ENCODE measurements around the gene AQP1. TPM values are rescaled to one million over a fixed set of nuclear protein-coding genes. Genes with fewer than 3 reads are reported as not detected.

The AQP1 gene
- total RNA-seq, 1 donor from 2014 or later, result 18.0 TPM

DNA sequence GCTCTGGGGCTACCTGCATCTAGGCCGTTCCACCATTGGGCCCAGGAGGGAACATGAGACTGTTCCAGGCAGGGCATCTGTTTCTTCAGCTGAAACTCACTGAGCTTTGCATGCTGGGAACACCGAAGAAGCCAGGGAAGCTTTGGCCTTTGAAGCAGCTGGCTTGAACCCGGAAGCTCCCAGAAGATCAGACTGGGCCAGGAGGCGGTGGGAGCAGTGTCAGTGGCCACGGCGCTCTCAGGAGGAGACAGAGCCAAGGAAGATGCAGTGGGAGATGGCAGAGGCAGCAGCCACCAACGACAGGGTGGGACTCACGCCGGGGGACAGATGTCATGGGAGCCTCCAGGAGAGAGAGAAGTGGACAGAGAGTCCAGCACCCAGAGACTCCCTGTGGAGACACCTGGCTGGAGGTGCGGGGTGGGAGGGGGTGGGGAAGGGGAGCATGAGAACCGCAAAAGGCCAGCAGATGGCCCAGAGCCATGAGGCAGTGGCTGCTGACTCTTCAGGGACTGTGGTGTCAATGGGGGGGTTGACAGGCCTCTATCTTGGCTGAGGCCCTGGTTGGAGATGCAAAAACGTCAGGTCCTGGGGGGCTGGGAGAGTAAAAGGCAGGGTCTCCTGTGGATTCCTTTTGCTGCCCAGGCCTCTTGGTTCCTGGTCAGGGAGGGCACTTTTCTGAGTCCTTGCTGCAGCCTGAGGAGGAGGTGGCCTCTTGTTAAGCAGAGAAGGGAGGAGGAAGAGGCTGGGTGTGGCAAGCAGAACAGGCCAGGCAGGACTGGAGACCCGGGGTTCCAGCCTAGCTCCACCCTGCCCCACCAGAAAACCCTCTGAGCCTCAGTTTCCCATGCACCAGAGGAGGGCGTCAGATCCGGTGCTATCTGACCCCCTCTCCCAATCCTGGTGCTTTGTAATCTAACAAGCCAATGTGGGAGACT is 6.3 kb upstream of the AQP1 start:
- H3K27ac Mint-ChIP-seq (ENCODE audit: unreplicated experiment), result no peak overlapping the region
- DNase-seq (ENCODE audit: low spot score), result no peak
- H3K4me3 Mint-ChIP-seq (ENCODE audit: unreplicated experiment), result no peak overlapping the region
- TF ChIP-seq, protein P1, sequence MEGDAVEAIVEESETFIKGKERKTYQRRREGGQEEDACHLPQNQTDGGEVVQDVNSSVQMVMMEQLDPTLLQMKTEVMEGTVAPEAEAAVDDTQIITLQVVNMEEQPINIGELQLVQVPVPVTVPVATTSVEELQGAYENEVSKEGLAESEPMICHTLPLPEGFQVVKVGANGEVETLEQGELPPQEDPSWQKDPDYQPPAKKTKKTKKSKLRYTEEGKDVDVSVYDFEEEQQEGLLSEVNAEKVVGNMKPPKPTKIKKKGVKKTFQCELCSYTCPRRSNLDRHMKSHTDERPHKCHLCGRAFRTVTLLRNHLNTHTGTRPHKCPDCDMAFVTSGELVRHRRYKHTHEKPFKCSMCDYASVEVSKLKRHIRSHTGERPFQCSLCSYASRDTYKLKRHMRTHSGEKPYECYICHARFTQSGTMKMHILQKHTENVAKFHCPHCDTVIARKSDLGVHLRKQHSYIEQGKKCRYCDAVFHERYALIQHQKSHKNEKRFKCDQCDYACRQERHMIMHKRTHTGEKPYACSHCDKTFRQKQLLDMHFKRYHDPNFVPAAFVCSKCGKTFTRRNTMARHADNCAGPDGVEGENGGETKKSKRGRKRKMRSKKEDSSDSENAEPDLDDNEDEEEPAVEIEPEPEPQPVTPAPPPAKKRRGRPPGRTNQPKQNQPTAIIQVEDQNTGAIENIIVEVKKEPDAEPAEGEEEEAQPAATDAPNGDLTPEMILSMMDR (IDR thresholded peaks at IDR 0.05), result no peak
- peaks cover 20% of the 10 kb centered on the region for H3K4me1 Mint-ChIP-seq (ENCODE audit: low read depth)
- H3K36me3 Mint-ChIP-seq (ENCODE audit: low read depth), result no peaks in the 10 kb centered on the region
- no peaks in the 10 kb centered on the region for H3K9me3 Mint-ChIP-seq (ENCODE audit: low read depth)
- H3K27me3 Mint-ChIP-seq (ENCODE audit: low read depth), result no peaks in the 10 kb centered on the region

DNA sequence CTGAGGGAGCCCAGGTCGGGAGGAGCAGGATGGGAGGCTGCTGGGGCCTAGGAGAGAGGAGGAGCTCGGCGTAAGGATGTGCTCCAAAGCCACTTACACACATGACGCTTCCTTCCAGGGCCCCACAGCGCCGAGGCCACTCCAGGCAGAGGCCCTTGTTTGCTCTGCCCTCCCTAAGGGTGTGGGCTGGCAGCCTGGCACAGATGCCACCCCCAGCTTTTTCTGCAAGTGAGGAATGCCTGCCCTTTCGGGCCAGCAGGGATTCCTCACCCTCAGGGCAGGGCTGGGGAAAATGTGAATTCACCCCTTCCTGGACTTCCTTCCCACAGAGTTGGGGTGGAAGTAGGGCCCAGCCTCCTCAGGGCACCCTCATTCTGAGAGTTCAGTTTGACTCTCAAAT is 5.6 kb upstream of the AQP1 start:
- Mint-ChIP-seq H3K4me1 (ENCODE audit: low read depth) (peaks cover 23% of the 10 kb centered on the region), H3K4me3 (ENCODE audit: unreplicated experiment) (no peak overlapping the region), H3K27me3 (ENCODE audit: low read depth) (peaks cover 2% of the 10 kb centered on the region), H3K27ac (ENCODE audit: unreplicated experiment) (no peak overlapping the region), H3K36me3 (ENCODE audit: low read depth) (no peaks in the 10 kb centered on the region), H3K9me3 (ENCODE audit: low read depth) (no peaks in the 10 kb centered on the region)
- DNase-seq (ENCODE audit: low spot score), result no peak
- TF ChIP-seq, protein P1 (IDR thresholded peaks at IDR 0.05), result no peak

DNA sequence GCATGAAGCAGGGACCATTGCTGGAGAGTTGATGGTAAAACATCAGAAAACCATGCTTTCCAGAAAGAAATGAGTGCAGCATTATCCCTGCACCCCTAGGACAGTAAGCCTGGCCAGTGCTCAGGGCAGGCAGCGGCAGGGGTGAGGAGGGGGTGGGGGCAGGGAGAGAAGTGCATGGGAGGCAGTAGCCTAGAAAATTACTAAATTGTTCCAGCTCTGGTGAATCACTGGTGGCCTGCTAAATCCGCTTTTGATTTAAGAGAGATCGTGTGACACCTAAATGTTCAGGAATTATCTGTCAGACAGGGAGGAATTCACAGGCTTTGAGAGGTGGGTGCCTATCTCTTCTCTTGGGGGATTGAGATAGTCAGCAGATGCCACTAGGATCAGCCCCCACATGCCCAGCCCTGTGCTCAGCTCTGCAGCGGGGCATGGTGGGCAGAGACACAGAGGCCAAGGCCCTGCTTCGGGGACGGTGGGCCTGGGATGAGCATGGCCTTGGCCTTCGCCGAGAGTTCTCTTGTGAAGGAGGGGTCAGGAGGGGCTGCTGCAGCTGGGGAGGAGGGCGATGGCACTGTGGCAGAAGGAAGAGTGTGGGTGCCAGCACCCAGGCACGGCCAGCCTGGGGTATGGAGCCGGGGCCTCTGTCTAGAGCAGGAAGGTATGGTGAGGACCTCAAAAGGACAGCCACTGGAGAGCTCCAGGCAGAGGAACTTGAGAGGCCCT is 5.0 kb upstream of the AQP1 start:
- no peak for DNase-seq (ENCODE audit: low spot score)
- Mint-ChIP-seq H3K36me3 (ENCODE audit: low read depth) (no peaks in the 10 kb centered on the region), H3K4me3 (ENCODE audit: unreplicated experiment) (no peak overlapping the region), H3K9me3 (ENCODE audit: low read depth) (no peaks in the 10 kb centered on the region), H3K27ac (ENCODE audit: unreplicated experiment) (no peak overlapping the region), H3K4me1 (ENCODE audit: low read depth) (peaks cover 26% of the 10 kb centered on the region), H3K27me3 (ENCODE audit: low read depth) (peaks cover 2% of the 10 kb centered on the region)
- TF ChIP-seq, protein P1 (IDR thresholded peaks at IDR 0.05), result no peak

DNA sequence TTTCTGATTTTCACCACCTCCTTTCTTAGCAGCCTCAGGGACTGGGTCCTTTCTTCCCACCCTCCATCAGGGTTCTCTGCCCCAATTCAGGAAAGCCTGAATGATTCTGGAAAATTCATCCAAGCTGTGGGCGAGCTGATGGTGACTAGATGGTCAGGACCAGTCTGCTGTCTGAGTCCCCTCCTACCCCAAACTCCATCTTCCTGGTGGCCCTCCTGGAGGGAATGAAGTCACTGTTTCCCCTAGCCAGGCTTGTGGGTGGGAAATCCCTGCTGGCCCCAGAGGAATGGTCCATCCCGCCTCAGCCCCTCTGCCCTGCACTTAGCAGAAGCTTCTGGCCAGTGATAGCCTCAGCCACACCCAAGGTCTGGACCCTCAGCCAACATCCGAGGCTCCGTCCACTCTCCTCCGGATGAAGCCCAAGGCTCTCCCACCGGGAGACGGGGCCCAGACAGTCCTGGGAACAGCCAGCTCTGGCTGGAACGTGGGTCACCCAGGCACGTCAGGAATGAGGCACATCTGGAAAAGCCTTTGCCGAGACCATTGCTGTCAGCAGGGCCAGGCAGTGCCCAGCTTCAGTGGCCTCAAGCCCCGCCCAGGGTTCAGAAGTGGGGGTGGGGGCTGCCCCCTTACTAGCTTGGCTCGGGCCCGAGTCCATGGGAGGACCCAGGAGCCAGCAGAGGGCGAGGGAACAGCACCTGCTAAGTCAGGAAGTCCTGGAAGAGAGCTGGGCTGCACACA is 4.0 kb upstream of the AQP1 start:
- peaks cover 34% of the 10 kb centered on the region for H3K4me1 Mint-ChIP-seq (ENCODE audit: low read depth)
- no peak for DNase-seq (ENCODE audit: low spot score)

More for the DNA sequence above, 4.0 kb upstream of the AQP1 start:
- Mint-ChIP-seq H3K27me3 (ENCODE audit: low read depth) (peaks cover 2% of the 10 kb centered on the region), H3K36me3 (ENCODE audit: low read depth) (no peaks in the 10 kb centered on the region), H3K9me3 (ENCODE audit: low read depth) (no peaks in the 10 kb centered on the region), H3K27ac (ENCODE audit: unreplicated experiment) (no peak overlapping the region), H3K4me3 (ENCODE audit: unreplicated experiment) (no peak overlapping the region)
- TF ChIP-seq, protein P1 (IDR thresholded peaks at IDR 0.05), result no peak

Data from chondrocyte (in vitro differentiated cells).